Neuronal stem cell (in vitro differentiated cells): ENCODE measurements around the gene HACD2.

Experiments used
- DNase-seq: peaks from one replicate; pipeline ENCODE4 v3.0.0-alpha.2; 2013; ENCODE audit warnings: low spot score
- H2AFZ ChIP-seq: one replicate; pipeline ENCODE4 v1.6.1; 2013; ENCODE audit warnings: mild to moderate bottlenecking, low read length, inconsistent platforms
- H2AK5ac ChIP-seq: 2 replicates; pipeline ENCODE4 v1.6.1; 2013; ENCODE audit warnings: low read depth, mild to moderate bottlenecking, inconsistent platforms, low read length, moderate library complexity, mixed read lengths
- H2BK120ac ChIP-seq: 2 replicates; pipeline ENCODE4 v1.6.1; 2013; ENCODE audit warnings: low read depth, mild to moderate bottlenecking, inconsistent platforms, low read length, moderate library complexity, mixed read lengths
- H2BK12ac ChIP-seq: one replicate; pipeline ENCODE4 v1.6.1; 2013; ENCODE audit warnings: low read length, inconsistent platforms
- H2BK15ac ChIP-seq: 2 replicates; pipeline ENCODE4 v1.6.1; 2013; ENCODE audit warnings: mild to moderate bottlenecking, low read length, inconsistent platforms, mixed read lengths
- H2BK5ac ChIP-seq: one replicate; pipeline ENCODE4 v1.6.1; 2013; ENCODE audit warnings: inconsistent platforms, mild to moderate bottlenecking, low read length, moderate library complexity
- H3K14ac ChIP-seq: one replicate; pipeline ENCODE4 v1.6.1; 2013; ENCODE audit warnings: low read length, inconsistent platforms
- H3K18ac ChIP-seq: 2 replicates; pipeline ENCODE4 v1.6.1; 2013; ENCODE audit warnings: low read length, inconsistent platforms
- H3K23ac ChIP-seq: 2 replicates; pipeline ENCODE4 v1.6.1; 2013; ENCODE audit warnings: low read depth, mild to moderate bottlenecking, mixed read lengths, low read length, inconsistent platforms; ENCODE audit not compliant: poor library complexity
- H3K27ac ChIP-seq: replicated peaks from 3 replicates; pipeline ENCODE4 v1.5.1; 2013; ENCODE audit warnings: low read length, inconsistent platforms
- H3K27me3 ChIP-seq, 3 experiments: 2 replicates each; pipeline ENCODE4 v1.6.1; 2013; ENCODE audit warnings: low read length in 3 of 3, mild to moderate bottlenecking in 2 of 3, inconsistent platforms in 1 of 3, low read depth in 1 of 3, mixed read lengths in 1 of 3, moderate library complexity in 1 of 3; ENCODE audit not compliant: control insufficient read depth in 3 of 3, insufficient read depth in 3 of 3
- H3K36me3 ChIP-seq, 2 donors: replicated peaks in 1 of 2; 2 replicates each; pipeline ENCODE4 v1.6.1; 2013; ENCODE audit warnings: low read length in 2 of 2; ENCODE audit not compliant: control insufficient read depth in 2 of 2, insufficient read depth in 2 of 2
- H3K4ac ChIP-seq: 2 replicates; pipeline ENCODE4 v1.6.1; 2013; ENCODE audit warnings: inconsistent platforms, mild to moderate bottlenecking, low read length, moderate library complexity
- H3K4me1 ChIP-seq, 2 donors: 1 replicate in 1 of 2; 2 replicates in 1 of 2; pipeline ENCODE4 v1.6.1; 2013; ENCODE audit warnings: low read length in 2 of 2, low read depth in 1 of 2; ENCODE audit not compliant: control insufficient read depth in 2 of 2, insufficient read depth in 1 of 2
- H3K4me2 ChIP-seq: one replicate; pipeline ENCODE4 v1.6.1; 2013; ENCODE audit warnings: mild to moderate bottlenecking, low read length, inconsistent platforms; ENCODE audit not compliant: insufficient read depth, poor library complexity, severe bottlenecking
- H3K4me3 ChIP-seq, 2 donors: 2 replicates each; pipeline ENCODE4 v1.5.1; 2013; ENCODE audit warnings: low read length in 2 of 2, mild to moderate bottlenecking in 2 of 2, inconsistent platforms in 1 of 2, moderate library complexity in 1 of 2
- H3K79me1 ChIP-seq: one replicate; pipeline ENCODE4 v1.6.1; 2013; ENCODE audit warnings: low read depth, mild to moderate bottlenecking, inconsistent platforms, low read length, moderate library complexity
- H3K9ac ChIP-seq: one replicate; pipeline ENCODE4 v1.6.1; 2013; ENCODE audit warnings: mild to moderate bottlenecking, low read depth, low read length, inconsistent platforms; ENCODE audit not compliant: poor library complexity
- H3K9me3 ChIP-seq, 2 donors: replicated peaks in 1 of 2; 2 replicates each; pipeline versions ENCODE3 to v1.6.1; 2013; ENCODE audit warnings: low read length in 2 of 2, mild to moderate bottlenecking in 2 of 2, inconsistent platforms in 1 of 2, low read depth in 1 of 2, mixed read lengths in 1 of 2, moderate library complexity in 1 of 2; ENCODE audit not compliant: control insufficient read depth in 2 of 2, insufficient read depth in 1 of 2
- H4K8ac ChIP-seq: one replicate; pipeline ENCODE4 v1.6.1; 2013; ENCODE audit warnings: low read depth, mild to moderate bottlenecking, inconsistent platforms, low read length, moderate library complexity
- H4K91ac ChIP-seq: one replicate; pipeline ENCODE4 v1.6.1; 2013; ENCODE audit warnings: low read length, low read depth, mild to moderate bottlenecking, inconsistent platforms; ENCODE audit not compliant: poor library complexity
- WGBS, 2 donors: extraction: QIAGEN DNeasy Blood & Tissue Kit; methylation state at CpG; one replicate each; pipeline ENCODE4 v1.1.7; 2013; ENCODE audit warnings: missing lambda C conversion rate in 2 of 2, mixed read lengths in 1 of 2; ENCODE audit not compliant: insufficient read length in 2 of 2, insufficient replicate concordance in 1 of 2; ENCODE audit errors: extremely low coverage in 2 of 2; 5-methylcytosine and 5-hydroxymethylcytosine counted together

The HACD2 gene

DNA sequence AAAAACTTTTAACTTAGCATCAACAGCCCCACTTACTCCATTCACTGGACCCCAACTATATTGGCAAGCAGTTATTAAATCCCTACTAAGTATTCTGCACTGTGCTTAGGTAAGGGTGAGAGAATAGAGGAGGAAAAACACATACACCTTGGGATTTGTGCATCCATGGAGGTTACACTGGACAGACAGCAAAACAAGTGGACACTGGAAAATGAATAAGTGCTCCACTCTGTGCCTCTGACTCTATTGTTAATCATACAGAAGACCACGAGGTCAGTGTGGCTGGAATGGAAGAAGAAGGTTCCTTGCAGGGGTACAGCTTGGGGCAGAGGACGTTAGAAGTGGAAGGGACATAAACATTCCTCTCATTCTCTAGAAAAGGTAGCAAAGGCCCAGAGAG is 139.2 kb downstream of the HACD2 start:
- H3K23ac ChIP-seq: no peak overlapping the region

DNA sequence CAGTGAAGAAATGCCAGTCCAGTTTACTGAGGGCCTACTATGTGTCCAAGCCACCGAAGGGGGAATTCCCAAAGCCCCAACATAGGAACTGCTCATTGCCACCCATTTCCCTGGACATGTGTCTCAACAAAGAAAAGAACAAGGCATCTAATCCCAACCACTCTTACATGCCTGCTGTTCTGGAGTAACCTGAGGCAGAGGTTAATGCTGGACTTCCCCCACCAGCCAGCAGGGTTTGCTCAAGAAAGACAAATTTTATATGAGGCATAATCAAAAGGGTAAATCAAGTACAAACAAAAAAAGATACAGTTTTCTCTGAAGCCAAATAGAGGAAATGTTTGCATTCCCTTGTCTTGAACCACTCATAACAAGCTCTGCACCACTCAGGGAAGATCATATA is 140.1 kb downstream of the HACD2 start:
- H2AFZ ChIP-seq: no peak overlapping the region
- no peak overlapping the region for H3K4me2 ChIP-seq
- H3K4me3 ChIP-seq: no peak overlapping the region
- H3K4ac ChIP-seq: no peak overlapping the region
- peaks cover 0 to 2% of the 10 kb centered on the region in 2 donors for H3K9me3 ChIP-seq
- no peak overlapping the region for H4K91ac ChIP-seq
- H2BK5ac ChIP-seq: no peak overlapping the region
- no peak overlapping the region for H3K27ac ChIP-seq
- no peak overlapping the region for H3K9ac ChIP-seq
- no peak overlapping the region for H2AK5ac ChIP-seq
- H3K79me1 ChIP-seq: no peaks in the 10 kb centered on the region
- H3K18ac ChIP-seq: no peak overlapping the region
- DNase-seq: no peak
- H3K14ac ChIP-seq: no peak overlapping the region
- H4K8ac ChIP-seq: no peak overlapping the region
- no peak overlapping the region for H3K23ac ChIP-seq
- no peak overlapping the region for H2BK15ac ChIP-seq
- peaks cover 9 to 85% (median 27%) of the 10 kb centered on the region in 3 experiments for H3K27me3 ChIP-seq
- H3K4me1 ChIP-seq: peaks cover 0 to under 1% of the 10 kb centered on the region in 2 donors
- H3K36me3 ChIP-seq: no peaks in the 10 kb centered on the region
- no peak overlapping the region for H2BK12ac ChIP-seq
- no peak overlapping the region for H2BK120ac ChIP-seq
- WGBS, 2 donors: no CpG with 5 or more reads among the region's 1 CpG

More for the DNA sequence above, 139.2 kb downstream of the HACD2 start:
- Histone ChIP-seq H3K14ac (no peak overlapping the region), H3K18ac (no peak overlapping the region), H3K4me1 (peaks cover 0 to 5% of the 10 kb centered on the region in 2 donors), H3K4me2 (no peak overlapping the region), H3K4ac (no peak overlapping the region), H2BK120ac (no peak overlapping the region), H4K91ac (no peak overlapping the region), H3K79me1 (no peaks in the 10 kb centered on the region), H3K9ac (no peak overlapping the region), H2AK5ac (no peak overlapping the region), H2BK5ac (no peak overlapping the region), H3K27me3 (peaks cover 9 to 84% (median 33%) of the 10 kb centered on the region in 3 experiments), H3K36me3 (no peaks in the 10 kb centered on the region), H4K8ac (no peak overlapping the region), H3K4me3 (no peak overlapping the region), H3K27ac (no peak overlapping the region), H2AFZ (no peak overlapping the region), H2BK15ac (no peak overlapping the region), H3K9me3 (peaks cover 0 to 2% of the 10 kb centered on the region in 2 donors), H2BK12ac (no peak overlapping the region)
- no peak for DNase-seq
- WGBS, 2 donors: no CpG with 5 or more reads among the region's 2 CpGs

DNA sequence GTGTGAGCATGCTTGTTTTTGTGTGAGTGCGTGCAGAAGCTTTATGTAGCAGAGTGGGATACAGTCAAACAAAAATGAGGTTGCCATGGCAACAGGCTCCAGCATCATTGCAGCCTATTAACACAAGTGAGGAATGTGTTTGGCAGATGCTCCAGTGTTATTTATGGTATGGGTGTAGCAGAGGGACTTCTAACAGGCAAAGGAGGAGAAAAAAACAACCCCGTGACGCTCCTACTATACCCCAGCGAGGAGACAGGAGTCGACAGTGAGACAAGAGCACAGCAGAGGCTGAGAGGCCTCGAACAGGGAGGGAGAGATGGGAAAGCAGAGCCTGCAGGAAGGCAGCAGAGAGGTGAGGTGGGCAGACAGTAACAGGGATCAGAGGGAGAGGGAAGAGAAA is 140.8 kb downstream of the HACD2 start:
- peaks cover 9 to 89% (median 27%) of the 10 kb centered on the region in 3 experiments for H3K27me3 ChIP-seq
- no peak overlapping the region for H2AFZ ChIP-seq
- no peak overlapping the region for H3K4me3 ChIP-seq
- no peak overlapping the region for H2BK15ac ChIP-seq
- H3K36me3 ChIP-seq: no peaks in the 10 kb centered on the region
- H3K27ac ChIP-seq: no peak overlapping the region
- no peaks in the 10 kb centered on the region for H3K79me1 ChIP-seq
- H3K9ac ChIP-seq: no peak overlapping the region
- no peak overlapping the region for H3K18ac ChIP-seq
- H2BK120ac ChIP-seq: no peak overlapping the region
- H4K91ac ChIP-seq: no peak overlapping the region
- peaks cover 0 to 2% of the 10 kb centered on the region in 2 donors for H3K9me3 ChIP-seq
- no peak overlapping the region for H3K23ac ChIP-seq
- H3K14ac ChIP-seq: no peak overlapping the region
- no peak overlapping the region for H2AK5ac ChIP-seq
- H2BK12ac ChIP-seq: no peak overlapping the region
- DNase-seq: no peak
- no peak overlapping the region for H2BK5ac ChIP-seq
- no CpG with 5 or more reads among the region's 6 CpGs for WGBS, 2 donors
- H3K4me1 ChIP-seq: no peaks in the 10 kb centered on the region
- H3K4ac ChIP-seq: no peak overlapping the region
- no peak overlapping the region for H4K8ac ChIP-seq
- no peak overlapping the region for H3K4me2 ChIP-seq

DNA sequence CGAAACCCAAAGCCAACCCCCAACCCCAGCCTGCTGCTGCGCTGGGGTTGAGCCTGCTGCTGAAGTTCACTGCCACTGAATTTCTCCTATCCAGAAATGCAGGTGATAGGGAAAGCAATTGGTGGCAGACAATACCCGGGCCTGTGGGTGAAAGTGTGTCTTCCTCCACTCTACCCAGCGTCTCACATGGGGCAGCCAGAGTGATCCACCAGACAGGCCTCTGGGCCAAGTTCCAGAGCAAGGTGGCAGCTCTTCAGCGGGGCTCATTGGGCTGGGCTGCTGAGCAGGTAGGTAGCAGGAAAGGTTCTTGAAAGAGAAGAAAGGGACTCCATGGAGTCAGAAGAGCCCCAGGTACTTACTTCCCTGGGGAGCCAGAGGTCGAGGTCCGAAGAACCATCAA is 141.9 kb downstream of the HACD2 start:
- Histone ChIP-seq H4K8ac (no peak overlapping the region), H2BK15ac (no peak overlapping the region), H4K91ac (no peak overlapping the region), H3K27ac (no peak overlapping the region), H3K4me2 (no peak overlapping the region), H3K79me1 (no peaks in the 10 kb centered on the region), H3K9me3 (peaks cover 0 to 2% of the 10 kb centered on the region in 2 donors), H3K18ac (no peak overlapping the region), H3K14ac (no peak overlapping the region), H2AK5ac (no peak overlapping the region), H2AFZ (no peak overlapping the region), H2BK12ac (no peak overlapping the region), H3K4me3 (no peak overlapping the region), H3K36me3 (no peaks in the 10 kb centered on the region), H3K9ac (no peak overlapping the region), H3K4me1 (no peaks in the 10 kb centered on the region), H3K23ac (no peak overlapping the region), H2BK5ac (no peak overlapping the region), H3K27me3 (peaks cover 0 to 87% (median 17%) of the 10 kb centered on the region in 3 experiments), H3K4ac (no peak overlapping the region), H2BK120ac (no peak overlapping the region)
- DNase-seq: no peak
- WGBS, 2 donors: no CpG with 5 or more reads among the region's 7 CpGs
